NCI-H82 treated with DMSO at 0.1 percent for 48 hours (cell line): ENCODE measurements around the gene SHROOM1.

ENCODE experiments used
- DNase-seq: peaks from one replicate; lab custom pipeline; 2025; ENCODE audit not compliant: unreplicated experiment; lab: John Stamatoyannopoulos, UW

SHROOM1 gene

DNA sequence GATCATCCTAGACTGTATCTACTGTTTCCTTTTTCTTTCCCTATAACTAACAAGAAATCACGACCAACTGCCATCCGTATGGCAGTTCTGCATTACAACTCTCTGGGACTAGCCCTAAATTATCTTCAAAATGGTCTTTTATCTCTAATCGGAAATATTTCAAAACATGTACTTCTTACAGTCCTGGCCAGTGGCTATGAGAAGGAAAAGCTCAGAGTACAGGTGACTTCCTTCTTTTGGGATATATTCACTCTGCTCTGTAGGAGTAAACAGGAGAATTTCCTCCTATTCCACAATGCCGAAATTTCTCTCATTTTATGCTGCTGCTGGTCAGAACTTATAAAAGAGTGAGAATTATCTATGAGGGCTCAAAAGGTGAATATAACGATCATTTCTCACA lies 51.6 kb downstream of the SHROOM1 start:
- DNase-seq: no peak

DNA sequence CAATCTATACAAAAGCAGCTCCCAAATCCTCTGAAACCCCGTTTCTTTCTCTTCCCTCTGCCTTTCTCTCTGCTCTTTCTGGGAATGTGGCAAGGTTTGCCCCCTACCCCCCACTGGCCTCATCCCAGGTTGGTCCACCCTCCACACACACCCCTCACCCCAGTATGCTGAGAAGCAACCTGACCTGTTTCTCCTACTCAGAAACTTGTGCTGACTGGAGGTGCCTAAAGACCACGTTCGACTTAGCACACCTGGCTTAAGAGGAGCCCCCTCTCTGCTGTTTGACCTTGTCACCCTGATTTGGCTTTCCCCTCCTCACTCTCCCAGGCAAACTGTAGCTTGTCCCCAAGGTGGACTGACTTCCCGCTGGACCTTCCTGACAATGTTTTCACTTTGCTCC lies 52.3 kb downstream of the SHROOM1 start:
- DNase-seq: no peak

DNA sequence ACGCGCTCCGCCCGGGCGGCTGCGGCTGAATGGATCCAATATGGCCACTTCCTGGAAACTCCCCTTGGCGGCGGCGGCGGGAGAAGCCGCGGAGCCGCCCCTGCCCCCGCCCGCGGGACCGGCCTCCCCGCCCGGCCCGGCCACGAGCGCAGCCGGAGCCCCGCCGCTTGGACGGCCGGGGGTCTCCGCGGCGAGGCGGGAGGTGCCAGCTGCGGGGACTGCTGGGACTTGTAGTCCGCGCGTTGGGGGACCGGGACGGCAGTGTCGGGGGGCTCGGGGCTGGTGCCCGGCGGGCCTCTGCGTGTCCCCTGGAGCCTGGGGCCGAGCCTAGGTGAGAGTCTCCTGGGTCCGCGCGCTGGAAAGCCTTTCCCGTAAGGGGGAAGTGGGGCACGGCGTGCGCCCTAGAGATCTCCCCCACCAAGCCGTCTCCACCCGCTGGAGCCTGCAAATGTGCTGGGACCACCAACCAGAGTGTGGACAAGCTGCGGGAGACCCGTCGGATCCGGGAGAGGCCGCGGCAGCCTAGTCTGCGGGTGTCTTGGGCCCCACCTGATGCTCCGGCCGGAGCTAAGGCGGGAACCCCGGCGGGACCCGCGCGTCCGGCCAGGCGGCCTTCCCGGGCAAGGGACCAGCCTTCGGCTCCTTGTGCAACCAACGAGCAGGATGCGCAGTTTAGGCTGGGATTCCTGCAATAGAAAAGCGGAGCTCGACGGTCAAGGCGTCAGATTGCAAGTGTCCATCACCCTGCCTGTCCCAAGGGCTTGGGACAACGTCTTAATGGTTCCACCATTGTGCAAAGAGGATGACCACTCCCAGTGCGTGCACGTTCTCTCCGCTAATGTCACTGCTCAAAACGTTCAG lies 53.0 kb downstream of the SHROOM1 start, which contains the start of gene SEPTIN8:
Gene SEPTIN8 (minus strand): TSS at position 31 of the 861 bp plus-strand sequence. CDS start 102 bp downstream, outside the sequence.
- DNase-seq: no peak

DNA sequence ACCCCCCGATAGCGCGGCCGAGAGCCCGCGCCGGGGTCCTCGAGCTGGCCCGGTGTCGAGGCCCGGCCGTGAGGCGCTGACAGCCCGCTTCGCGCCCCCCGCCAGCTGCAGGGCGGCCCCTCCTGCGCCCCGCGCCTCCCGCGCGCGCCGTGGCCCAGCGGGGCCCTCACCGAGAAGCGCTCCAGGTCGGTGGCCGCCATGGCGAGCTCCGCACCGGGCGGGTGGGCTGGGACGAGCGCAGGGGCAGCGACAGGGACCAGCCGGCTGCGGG lies 53.6 kb downstream of the SHROOM1 start:
- no peak for DNase-seq

DNA sequence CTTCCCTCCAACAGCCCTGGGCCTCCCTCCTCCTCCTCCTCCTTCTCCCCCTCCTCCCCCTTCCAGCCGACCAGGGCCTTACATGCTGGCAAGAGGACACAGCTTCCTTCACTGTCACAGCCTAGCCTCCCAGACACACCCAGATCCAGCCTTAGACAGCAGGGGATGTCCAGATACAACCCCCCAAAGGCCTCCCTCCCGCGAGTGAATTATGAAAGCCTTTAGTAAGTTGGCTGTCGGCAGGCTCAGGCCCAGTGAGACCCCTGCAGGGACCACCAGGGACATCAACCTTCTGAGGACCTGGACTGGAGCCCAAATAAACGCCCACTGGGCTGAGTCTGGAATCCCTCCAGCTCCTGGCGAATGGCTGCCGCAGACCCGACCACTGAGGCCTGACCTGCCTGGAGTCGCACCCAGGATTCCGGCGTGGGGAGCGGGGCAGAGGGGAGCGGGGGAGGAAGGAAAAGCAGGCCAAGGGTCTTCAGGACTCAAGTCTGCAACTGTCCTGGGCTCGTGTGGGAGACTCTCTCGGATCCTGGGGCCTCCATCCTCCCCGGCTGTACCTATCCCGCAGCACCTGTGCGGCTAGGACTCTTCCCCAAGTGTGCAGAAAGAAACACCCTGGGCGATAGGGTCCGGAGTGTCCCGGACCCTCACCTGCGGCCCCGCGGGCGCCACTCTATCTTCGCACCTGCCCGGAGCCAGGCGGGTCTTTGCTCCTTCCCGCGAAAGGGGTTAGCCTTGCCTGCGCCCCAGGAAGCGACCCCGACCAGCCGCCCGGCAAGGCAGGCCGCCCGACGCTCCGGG lies 54.1 kb downstream of the SHROOM1 start:
- no peak for DNase-seq

DNA sequence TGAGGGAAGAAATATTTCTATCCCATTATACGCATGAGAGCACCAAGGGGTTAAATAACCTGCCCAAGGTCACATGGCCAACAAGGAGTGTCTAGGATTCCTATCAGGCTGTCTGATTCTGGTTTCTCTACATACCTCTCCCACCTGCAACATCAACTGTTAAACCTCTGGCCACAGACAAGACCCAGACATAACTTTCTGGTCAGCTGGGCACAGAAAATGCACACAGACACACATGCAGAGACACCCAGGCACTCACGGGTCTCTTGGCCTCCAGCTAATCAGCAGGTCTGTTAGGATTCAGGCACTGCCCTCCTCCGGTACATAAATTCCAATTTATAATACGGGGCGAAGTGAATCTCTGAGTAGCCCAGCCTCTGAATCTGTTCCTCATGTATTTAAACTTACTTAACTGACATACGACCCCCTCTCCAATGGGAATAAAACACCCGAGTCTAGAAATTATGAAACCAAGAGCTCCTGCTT lies 54.9 kb downstream of the SHROOM1 start:
- no peak for DNase-seq

DNA sequence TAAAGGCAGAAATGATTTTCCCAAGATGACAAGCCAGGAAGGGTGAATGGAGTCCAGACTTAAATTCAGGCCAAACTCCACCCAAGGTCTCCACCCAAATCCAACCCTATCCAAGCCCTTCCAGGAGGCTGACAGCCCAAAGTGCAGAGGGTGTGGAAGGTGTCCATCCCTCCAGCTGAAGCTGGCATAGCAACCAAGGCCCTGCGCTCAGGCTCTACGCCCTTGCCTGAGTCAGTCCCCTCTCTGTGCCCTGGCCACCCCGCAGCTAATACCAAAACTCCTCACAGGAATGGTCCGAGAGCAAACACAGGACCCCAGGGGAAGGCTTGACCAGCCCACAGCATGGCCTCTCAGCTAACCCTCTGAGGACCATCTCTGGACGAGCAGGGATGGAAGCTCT lies 55.6 kb downstream of the SHROOM1 start:
- DNase-seq: no peak

DNA sequence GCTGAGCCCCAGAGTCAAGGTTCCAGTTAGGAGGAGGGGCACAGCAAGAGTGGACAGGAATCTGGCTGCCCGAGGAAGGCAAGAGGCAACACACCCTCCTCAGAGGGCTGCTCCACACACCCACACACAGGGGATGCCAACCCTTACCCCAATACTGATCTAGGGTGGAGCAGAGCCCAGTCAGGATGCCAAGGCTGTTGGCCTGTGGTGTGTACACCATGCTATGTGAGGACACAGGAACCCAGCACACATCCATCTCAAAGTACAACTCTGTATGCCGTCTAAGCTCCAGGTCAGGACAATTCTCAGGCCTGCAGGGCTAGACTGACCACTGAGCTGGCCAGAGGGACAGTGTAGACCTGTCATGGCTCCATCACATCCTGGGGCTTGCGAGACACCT lies 56.0 kb downstream of the SHROOM1 start:
- DNase-seq: no peak

DNA sequence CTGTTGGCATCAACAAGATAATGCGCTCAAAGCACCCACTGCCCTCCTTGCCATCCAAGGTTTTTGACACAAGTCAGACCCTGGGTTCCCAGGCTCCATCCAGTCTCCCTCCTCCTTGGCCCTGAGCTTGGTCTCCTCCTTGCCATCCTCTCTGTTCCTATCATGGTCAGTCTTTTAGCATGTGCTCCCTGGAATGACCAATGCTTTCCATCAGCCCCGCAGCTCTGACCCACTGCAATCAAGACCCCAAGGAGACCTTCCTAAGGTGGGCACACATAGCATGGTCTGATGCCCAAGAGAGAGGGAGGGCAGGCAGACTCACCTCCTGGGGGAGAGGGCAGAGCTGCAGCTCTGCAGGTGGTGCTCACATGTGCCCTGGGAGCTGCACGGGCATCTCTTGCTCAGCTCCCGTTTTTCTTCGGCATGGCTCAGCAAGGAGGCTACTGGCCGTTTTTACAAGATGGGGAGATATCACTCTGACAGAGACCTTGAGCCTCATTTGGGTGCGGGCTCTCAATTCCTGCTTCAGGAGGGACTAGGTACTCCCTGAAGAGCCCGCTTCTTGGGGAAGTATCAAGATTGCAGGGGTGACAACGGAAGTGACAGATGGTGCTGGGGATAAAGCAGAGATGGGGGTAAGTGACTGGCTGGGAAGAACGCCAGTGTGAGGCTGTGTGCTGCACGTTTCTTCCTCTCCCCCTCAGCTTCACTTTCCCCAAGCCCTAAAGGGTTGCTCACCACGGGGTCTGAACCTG lies 56.7 kb downstream of the SHROOM1 start:
- peak; percentile 66 for DNase-seq

DNA sequence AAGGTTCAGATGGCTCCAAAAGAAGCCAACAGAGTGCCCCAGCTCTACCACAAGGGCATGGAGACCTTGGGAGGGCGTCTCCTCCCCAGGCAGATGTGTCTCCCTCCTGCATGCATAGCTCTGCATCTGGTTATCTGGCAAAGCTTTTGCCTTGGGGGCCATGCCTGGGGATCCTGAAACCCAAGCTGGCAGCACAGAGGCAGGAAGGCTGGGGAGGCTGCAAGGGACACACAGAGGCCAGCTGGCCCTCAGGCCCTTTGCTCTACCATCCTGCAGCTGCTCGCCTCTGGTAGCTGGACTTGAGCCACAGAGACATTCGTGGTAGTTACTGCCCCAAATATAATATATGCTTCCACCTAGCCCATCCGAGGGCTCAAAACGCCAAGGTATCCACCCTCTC lies 57.3 kb downstream of the SHROOM1 start:
- DNase-seq: no peak

DNA sequence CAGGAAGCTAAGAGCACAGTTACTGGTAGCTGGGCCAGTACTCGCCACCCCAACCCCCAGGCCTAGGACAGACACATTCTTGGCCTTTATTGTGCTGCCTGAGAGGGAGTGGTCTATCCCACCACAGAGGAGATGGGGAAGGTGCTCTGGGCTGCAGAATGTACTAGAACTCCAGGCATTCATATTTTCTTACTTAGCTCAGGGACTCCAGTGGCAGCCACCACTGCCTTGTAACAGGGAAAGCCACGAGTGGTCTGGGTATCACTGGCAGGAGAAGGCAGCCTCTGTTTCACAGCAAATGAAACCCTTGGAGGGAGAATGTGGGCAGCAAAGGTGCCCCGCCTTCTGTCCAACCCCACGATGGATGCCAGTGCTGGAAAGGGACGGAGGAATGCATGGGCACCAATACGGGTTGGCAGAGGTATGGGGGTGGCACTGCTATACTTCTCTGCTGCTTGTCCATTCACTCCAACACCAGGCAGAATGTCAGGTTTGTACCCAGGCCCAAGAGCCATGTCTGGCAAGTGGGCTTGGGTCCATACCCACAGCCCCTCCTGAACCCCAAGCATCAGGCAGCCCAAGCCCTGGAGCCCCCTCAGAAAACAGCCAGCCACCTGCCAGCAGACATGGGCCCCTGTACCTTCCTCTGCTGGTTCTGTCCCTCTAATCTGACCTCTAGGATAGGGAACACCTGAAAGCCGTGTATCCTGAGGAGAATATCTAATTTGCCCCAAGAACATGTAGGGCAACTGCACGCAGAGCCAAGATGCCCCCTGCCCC lies 58.0 kb downstream of the SHROOM1 start:
- DNase-seq: no peak
